Activated CD8-positive, alpha-beta memory T cell treated with anti-CD3 and anti-CD28 coated beads, Interleukin-2, amount 50 U/mL, for 1 hour (primary cell): ENCODE results near the gene FERMT1.

Experiments used
- DNase-seq: peaks from one replicate; pipeline ENCODE4 v3.0.0-alpha.2; 2020; ENCODE audit errors: extremely low read depth

Gene FERMT1

DNA sequence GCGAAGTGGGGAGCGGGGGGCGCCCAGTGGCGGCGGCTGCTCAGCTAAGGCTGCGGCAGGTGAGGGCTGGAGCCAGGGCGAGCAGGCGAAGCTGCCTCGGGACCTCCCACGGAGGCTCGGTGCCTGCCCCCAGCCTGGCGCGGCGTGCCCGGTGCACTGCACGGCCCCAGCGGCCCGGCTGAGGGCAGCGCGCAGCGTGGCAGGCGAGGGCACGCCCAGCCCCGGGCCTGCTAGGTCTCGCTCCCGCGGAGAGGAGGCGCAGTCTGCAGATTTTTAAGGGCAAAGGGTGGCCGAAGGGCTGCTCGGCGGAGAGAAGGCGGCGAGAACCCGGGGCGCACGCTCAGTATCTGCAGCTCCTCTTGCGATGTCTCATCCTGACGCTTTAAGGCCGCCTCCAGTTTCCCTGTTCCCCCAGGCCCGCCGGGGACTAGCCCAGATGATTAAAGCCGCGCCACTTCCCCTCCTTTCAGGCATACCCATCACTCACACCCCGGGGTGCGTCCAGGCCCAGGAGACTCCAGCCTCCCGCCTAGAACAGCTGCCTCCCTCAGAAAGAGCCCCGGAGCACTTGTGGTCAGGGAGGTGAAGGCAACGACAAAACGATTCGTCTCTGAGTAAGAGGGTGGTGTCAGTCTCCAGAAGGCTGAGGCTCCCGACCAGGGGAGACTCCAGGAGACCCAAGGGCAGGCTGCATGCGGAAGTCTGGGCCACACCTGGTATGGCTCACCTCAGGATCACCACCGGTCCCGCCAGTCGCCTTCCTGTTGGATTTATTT, at the start of gene FERMT1:
Gene FERMT1 (minus strand): TSS at position 158 of the 776 bp plus-strand sequence. CDS start 3,476 bp downstream, outside the sequence.
- no peak for DNase-seq

- DNase-seq, result no peak
These were observed 46.4 kb upstream of the FERMT1 start for GRCh38 chr20:6169251-6169650.

GRCh38 chr20:6168204-6168603, 45.4 kb upstream of the FERMT1 start:
- no peak for DNase-seq

- no peak for DNase-seq
These were observed 42.5 kb upstream of the FERMT1 start for GRCh38 chr20:6165346-6165745.

- no peak for DNase-seq
These were observed 41.9 kb upstream of the FERMT1 start for GRCh38 chr20:6164421-6165341.

DNA sequence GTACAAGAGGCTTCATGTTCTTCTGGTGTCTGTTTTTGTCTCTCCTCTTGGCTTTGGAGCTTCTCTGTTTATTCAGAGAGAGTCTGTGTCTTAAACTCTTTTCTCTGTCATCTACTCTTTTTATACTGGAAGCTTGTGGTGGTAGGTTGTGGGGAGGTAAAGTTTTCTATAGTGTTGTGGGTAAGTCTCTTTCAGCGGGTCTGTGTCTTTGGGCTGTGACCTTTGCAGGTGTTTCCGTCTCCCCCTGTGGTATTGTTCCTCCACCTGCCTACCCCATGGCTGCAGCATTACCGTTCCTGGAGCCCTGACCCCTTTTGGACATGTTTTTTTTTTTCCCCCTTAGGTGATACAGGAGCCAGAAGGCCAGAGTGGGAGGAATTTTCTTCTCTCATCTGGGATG, 37.9 kb upstream of the FERMT1 start:
- DNase-seq, result no peak

DNA sequence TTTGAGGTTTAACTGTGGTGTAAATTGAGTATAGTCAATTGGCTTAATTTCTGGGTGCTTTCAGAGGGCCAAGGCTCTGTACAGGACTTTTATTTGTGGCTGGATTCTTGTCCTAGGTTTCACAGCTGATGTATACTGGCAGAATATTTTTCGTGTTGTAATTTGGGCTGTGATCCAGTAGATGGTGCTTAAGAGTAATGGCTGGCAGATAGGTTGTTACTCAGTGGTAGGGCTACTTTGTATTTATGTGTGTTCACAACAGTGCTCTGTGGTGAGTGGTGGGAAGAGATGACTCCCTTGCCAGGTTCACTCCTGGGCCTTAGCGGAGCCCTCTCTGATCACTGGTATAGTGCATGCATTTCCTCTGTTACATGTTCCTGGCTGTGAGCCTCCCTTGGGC, 34.5 kb upstream of the FERMT1 start:
- no peak for DNase-seq

DNA sequence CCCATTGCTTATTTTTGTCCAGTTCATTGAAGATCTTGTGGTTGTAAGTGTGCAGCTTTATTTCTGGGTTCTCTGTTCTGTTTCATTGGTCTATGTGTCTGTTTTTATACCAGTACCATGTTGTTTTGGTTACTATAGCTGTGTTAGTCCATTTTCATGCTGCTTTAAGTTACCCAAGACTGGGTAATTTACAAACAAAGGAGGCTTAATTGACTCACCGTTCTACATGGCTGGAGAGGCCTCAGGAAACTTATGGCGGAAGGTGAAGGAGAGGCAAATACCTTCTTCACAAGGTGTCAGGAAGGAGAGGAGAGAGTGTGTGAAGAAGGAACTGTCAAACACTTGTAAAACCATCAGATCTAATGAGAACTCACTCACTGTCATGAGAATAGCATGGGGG, 29.9 kb upstream of the FERMT1 start:
- no peak for DNase-seq

GRCh38 chr20:6148073-6148472, 25.2 kb upstream of the FERMT1 start:
- no peak for DNase-seq

- peak; percentile 5 for DNase-seq
These were observed 19.6 kb upstream of the FERMT1 start for GRCh38 chr20:6142348-6142993.

DNA sequence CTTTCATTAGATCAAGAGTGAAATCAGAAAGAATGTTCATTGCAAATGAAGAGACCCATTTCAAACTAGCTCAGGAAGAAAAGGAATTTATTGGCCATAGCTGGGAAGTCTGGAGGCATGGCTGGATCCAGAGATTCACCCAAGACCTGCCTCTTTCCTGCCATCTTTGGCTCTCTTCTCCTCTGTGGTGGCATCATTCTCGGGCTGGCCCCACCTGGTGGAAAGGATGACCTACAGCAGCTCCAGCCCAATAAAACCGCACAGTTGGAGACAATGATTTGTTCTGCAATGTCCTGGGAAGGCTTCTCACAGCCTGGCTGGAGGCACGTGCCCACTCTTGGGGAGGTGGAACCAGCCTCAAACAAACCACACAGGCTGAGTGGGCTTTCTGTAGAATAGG, 18.1 kb upstream of the FERMT1 start:
- no peak for DNase-seq

GRCh38 chr20:6135347-6135746, 12.5 kb upstream of the FERMT1 start:
- DNase-seq, result no peak

DNA sequence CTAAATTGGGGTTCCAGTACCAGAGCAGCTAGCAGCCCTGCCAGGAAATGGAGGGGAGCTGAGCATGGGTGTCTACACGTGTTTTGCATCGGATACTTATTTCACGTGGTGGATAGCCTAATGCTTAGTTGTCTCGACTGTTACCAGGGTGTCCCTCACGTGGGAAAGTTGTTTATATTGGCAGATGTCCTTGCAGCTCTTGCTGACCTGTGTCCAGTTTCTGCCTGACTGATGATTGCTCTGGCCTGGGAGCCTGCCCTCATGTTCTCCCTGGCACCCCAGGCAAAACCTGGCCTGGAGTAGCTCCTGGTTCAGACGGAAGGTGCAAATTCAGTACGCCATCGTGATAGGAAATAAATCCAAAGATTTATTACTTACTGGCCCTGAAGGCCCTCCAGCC, 11.8 kb upstream of the FERMT1 start:
- DNase-seq, result no peak

- no peak for DNase-seq
These were observed 7.2 kb upstream of the FERMT1 start for GRCh38 chr20:6130045-6130444.

- no peak for DNase-seq
These were observed 5.0 kb upstream of the FERMT1 start for GRCh38 chr20:6127825-6128224.

DNA sequence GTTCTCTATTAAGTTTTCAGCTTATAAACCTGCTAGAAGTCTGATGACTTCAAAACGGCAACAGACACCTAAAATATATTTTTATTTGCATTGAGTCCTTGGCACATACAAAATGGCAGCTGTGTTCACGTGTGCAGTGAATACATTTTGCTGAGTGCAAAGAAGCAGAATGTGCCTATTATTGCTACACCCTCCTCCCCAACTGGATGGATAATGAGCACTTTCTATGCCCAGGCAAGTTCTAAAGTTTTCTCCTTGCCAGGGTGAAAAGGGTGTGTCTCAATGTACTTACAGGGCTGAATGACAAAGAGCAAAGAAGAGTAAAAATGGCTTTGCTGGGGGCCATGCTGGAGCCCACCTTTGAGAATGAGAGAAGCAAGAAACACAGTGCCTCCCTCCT, 4.0 kb upstream of the FERMT1 start:
- DNase-seq, result no peak

DNA sequence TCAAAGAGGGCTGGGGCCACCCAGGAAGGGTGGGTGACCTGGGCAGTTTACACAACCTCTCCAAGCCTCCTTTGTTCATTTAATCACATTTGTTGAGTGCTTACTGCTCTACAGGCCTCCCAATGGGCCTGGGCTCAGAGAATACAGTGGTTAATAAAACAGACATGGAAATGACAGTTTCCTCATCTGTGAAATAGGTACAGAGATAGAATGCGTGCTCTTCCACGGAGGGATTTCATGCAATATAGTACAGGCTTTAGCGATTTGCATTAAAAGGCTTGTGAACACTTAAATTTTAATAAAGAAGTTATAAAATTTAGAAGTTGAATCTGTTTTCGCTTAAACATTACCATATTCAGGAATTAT, 802 bp upstream of the FERMT1 start:
- DNase-seq, result no peak

GRCh38 chr20:6122111-6122872, 538 bp downstream of the FERMT1 start:
- no peak for DNase-seq

DNA sequence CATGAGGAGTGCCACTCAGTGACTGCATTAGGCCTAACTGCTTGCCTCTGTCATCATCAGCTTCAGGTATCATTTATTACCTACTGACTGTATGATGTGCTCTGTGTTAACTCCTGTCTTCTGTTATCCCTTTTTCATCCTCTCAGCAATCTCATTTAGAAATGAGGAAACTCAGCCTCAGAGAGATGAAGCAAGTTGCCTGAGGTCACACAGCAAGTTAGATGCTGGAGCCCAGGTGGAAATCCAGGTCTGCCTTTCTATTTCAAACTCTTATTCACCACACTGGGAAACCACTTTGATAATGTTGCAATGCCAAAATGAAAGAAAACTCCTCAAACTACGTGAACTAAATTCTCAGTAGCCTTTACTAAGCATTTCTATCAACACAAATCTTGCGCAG, 1.3 kb downstream of the FERMT1 start:
- DNase-seq, result no peak

DNA sequence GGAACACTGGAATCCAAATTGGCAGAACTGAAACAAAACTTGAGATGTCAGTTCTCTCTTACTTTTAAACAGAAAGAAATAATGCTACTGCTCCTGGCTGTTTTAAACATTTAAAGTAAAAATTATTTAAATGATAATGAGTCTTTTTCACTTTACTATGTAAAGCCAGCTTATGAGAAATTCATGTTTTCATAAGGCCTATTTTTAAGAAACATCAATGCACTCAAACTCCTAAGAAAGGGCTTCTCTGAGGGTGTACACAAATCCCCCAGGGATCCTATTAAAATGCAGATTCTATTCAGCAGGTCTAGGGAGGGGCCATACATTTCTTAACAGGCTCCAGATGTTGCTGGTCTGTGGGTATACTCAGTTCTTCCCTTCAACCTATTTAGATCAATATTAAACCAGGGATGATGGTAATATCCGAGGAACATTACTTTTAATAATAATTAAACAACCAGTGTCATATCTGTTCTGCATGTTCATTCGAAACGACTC, 2.3 kb downstream of the FERMT1 start:
- no peak for DNase-seq

GRCh38 chr20:6116758-6117157, 6.1 kb downstream of the FERMT1 start:
- no peak for DNase-seq
